HCEC 1CT (cell line): Measurements from ENCODE around the gene SLC31A1.
"Not testable (repeated sequence)": the region's sequence is repeated elsewhere in the genome, so short reads cannot be mapped to it uniquely, and the experiment has no call there.

Experiments used
- DNase-seq: peaks from one replicate; pipeline ENCODE4 v3.0.0-alpha.2; 2017

Gene SLC31A1

GRCh38 chr9:113267911-113268566 is 46.7 kb downstream of the SLC31A1 start:
- no peak for DNase-seq

DNA sequence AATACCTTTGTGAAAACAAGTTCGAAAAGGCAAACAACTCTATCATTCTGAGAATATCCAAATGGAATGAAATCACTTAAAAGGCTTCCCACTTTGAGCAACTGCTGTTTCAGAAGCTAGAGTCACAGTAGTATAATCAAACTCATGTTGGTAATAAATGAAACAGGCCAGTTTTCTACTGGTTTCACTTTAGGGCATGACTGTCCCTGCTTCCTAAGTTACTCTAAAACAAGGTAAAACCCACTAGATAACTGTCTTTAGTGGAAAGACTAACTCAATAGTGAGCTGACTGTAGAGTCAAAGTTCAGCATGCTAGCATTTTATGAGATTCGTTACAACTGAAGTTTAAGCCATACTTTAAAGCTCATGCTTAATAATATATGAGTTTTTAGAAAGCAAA is 48.0 kb downstream of the SLC31A1 start:
- no peak for DNase-seq

- DNase-seq = no peak
Measured at GRCh38 chr9:113269871-113270270, 48.5 kb downstream of the SLC31A1 start.

- peak; percentile 57 for DNase-seq
Measured at GRCh38 chr9:113274474-113275156, 53.3 kb downstream of the SLC31A1 start.

GRCh38 chr9:113275157-113276131 is 54.1 kb downstream of the SLC31A1 start, which contains the start of the genes CDC26 and PRPF4:
Gene CDC26 (minus strand): TSS chr9:113275572. CDS start chr9:113272507, 3,065 bp downstream.
Gene PRPF4 (plus strand): TSS chr9:113275658. CDS start chr9:113275744, 86 bp downstream.
- peak; percentile 99 for DNase-seq

DNA sequence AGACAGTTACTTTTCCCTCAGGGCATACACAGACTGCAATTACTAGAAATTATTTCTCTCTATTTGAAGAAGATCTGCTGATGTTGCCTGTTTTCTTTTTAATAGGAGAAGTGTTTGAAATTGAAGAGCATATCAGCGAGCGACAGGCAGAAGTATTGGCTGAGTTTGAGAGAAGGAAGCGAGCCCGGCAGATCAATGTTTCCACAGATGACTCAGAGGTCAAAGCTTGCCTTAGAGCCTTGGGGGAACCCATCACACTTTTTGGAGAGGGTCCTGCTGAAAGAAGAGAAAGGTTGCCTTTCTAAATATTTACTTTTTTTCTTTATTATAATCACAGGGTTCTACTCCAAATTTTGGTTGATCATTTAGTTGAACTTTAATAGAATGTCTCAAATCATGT is 57.5 kb downstream of the SLC31A1 start:
- DNase-seq = no peak

GRCh38 chr9:113281356-113281755 is 60.0 kb downstream of the SLC31A1 start:
- no peak for DNase-seq

DNA sequence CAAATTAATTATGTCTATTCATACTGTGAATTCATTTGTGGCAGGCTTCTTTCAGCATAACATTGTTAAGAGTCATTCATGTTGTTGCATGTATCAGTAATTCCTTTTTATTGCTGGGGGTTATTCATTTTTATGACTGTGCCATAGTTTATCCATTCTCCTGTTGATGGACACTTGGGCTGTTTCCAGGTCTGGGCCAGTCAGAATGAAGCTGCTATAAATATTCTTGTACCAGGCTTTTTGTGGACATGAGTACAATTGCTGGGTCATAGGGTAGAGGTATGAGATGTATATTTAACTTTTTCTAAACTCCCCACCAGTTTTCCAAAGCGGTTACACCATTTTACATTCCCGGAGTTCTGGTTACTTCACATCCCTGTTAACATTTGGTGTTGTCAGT is 67.7 kb downstream of the SLC31A1 start:
- peak; percentile 5 for DNase-seq

GRCh38 chr9:113290052-113290607 is 68.8 kb downstream of the SLC31A1 start:
- peak; percentile 5 for DNase-seq

DNA sequence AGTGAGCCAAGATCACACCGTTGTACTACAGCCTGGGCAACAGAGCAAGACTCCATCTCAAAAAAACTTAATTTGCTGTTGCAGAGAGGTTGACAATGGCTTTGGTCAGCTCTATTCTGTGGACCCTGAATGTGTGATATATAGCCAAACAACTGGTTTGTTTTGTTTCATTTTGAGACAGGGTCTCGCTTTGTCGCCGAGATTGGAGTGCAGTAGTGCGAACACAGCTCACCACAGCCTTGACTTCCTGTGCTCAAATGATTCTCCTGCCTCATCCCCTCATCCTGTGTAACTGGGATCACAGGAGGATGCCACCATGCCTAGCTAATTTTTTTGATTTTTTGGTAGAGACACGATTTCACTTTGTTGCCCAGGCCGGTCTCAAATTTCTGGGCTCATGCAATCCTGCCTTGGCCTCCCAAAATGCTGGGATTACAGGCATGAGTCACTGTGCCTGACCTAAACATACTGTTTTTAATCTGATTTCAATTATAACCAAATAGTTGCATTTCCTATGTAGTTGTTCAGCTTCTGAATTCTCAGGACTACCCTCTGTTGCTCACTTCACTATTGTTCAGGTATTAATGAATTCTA is 72.0 kb downstream of the SLC31A1 start:
- peak; percentile 34 for DNase-seq

DNA sequence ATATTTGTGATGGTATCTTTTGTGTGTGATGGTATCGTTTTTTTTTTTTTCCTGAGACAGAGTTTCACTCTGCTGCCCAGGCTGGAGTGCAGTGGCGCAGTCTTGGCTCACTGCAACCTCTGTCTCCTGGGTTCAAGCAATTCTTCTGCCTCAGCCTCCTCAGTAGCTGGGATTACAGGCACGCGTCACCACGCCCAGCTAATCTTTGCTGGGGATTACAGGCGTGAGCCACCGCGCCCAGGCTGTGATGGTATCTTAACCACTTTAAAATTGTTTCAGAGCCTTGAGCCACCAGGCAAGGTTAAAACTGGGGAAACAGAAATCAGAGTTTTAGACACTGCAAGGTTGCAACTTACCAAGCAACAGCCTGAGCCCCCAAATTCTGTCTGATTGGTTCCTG is 74.9 kb downstream of the SLC31A1 start:
- DNase-seq = not testable (repeated sequence)

GRCh38 chr9:113296796-113297558 is 75.6 kb downstream of the SLC31A1 start:
- DNase-seq = no peak

DNA sequence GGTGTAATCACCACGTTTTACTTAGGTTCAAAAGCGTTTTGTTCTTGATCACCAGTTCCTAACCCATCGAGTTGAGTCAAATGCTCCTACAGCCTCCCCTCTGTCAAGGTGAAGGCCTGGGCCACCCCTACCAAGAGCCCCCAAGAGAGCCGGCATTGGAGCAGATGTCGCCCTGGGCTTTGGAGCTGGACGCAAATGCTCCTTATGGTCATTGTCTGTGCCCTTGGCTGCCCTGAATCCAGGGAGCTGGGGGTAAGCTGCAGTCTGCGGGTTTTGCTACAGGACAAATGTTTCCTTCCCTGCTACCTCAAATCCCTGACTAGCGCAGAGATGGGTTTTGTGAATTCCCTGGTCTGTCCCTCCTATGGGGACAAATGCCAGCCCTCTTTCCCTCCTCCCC is 77.0 kb downstream of the SLC31A1 start:
- no peak for DNase-seq

DNA sequence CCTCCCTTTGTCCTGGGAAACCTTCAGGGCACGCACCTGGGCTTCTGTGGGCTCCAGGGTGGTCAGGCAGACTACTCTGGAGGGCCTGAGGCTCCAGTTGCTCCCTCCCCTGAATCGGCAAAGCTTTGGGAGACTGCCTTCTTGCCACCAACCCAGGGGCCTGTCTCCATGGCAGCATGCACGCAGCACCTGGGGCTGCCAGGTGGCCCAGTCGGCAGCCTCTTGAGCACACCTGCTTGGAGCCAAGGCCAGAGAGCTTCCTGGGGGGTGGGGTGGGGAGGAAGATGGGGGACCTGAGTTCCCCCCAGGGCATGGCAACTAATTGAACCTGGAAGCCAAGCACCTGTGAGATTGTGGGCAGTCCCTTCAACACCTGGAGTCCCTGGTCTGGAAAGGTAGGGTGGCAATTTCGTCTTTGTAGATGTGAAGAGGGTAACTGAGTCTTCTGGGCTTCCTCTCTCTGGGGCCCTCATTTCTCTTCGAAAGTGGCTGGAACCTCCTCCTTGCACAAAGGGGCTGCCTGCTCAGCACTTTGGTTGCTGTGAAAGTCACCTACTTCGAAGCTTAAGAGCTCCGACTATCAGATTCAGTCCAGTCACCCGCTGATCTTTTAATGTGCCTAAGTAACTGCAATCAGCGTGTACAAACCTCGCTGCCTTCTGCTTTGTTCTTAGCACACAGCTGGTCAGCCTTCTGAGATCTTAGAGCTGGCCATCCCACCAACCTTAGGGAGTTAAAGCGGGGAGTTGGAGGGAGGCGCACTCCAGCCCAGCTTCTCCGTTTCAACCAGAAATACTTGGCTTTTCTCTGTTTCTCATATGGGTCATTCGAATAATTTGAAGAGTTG is 77.8 kb downstream of the SLC31A1 start:
- DNase-seq = no peak

DNA sequence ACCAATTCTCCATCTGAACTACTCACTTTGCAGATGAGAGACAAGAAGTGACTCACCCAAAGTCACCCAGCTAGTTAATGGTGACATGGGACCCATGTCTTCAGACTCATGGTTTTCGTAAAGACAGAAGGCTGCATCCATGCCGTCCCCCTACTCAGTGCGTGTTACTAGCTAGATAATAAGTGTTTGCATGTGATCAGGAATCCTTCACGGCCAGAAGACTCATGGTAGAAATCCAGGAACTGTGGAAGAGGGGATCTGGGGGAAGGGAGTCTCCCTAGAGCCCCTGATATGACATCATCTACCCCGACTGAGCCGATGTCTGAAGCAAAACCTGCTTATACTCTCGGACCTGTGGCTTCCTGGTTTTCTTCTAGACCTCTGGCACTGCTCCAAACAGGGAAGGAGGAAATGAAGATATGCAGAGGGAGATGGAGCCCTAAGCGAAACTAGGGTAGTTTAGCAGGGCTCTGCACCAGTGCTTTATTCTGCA is 78.5 kb downstream of the SLC31A1 start:
- no peak for DNase-seq

DNA sequence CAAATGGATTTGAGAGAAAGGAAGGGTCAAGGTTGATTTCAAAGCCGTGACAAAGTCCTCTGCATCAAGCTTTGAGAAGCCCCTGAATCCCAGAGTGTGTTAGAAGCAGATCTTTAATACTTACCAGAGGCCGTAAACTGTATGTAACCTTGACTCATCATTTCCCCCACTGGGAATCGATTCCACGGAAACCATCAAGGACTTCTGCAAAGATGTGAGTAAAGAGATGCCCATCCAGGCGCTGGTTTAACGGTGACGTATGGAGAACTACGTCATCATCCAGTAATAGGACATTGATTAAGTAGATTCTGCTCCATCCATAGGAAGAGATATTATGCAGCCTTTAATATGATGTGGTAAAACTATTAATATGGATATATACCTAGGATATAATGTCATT is 80.2 kb downstream of the SLC31A1 start:
- no peak for DNase-seq

GRCh38 chr9:113302792-113303418 is 81.6 kb downstream of the SLC31A1 start, which contains the start of gene RNF183:
Gene RNF183 (minus strand): TSS chr9:113303376. CDS start chr9:113298184, 5,192 bp downstream.
- no peak for DNase-seq

DNA sequence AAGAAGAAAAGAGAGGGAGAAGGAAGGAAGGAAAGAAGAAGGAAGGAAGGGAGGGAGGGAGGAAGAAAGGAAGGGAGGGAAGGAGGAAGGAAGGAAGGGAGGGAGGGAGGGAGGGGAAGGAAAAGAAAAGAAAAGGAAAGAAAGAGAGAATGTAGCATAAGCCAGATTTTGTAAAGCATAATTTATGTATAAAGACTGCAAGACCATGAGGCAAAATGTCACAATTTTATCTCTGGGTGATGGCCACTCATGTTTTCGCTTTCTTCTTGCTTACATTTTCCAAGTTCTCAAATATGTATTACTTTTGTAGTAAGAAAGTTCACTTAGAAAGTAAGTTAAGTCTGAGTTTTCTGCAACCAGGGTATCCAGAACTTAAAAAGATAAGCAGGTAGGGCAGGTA is 85.2 kb downstream of the SLC31A1 start:
- no peak for DNase-seq

GRCh38 chr9:113307396-113307975 is 86.1 kb downstream of the SLC31A1 start:
- no peak for DNase-seq
